HEK293T (cell line): ENCODE data around the gene CDH5.

Source experiments
- ARNT ChIP-seq: fragments of 450-650 bp; IDR thresholded peaks from 2 replicates; pipeline ENCODE4 v1.6.1; 2017; ENCODE audit warnings: mild to moderate bottlenecking
- BHLHE40 ChIP-seq: fragments of 450-650 bp; IDR thresholded peaks from 2 replicates; pipeline ENCODE4 v1.6.1; 2016; ENCODE audit warnings: mild to moderate bottlenecking, moderate library complexity, borderline replicate concordance
- ELF4 ChIP-seq: fragments of 450-650 bp; IDR thresholded peaks from 2 replicates; pipeline ENCODE4 v1.6.1; 2017; ENCODE audit warnings: antibody characterized with exemption
- FOXA1 ChIP-seq: fragments of 450-650 bp; IDR thresholded peaks from 2 replicates; pipeline ENCODE4 v1.6.1; 2016; ENCODE audit warnings: mild to moderate bottlenecking
- FOXK2 ChIP-seq: fragments of 450-650 bp; IDR thresholded peaks from 2 replicates; pipeline ENCODE4 v1.6.1; 2016; ENCODE audit warnings: mild to moderate bottlenecking
- FOXM1 ChIP-seq: fragments of 450-650 bp; IDR thresholded peaks from 2 replicates; pipeline ENCODE4 v1.6.1; 2017; ENCODE audit warnings: mild to moderate bottlenecking, borderline replicate concordance
- L3MBTL2 ChIP-seq: fragments of 450-650 bp; conservative IDR thresholded peaks from 2 replicates; pipeline ENCODE4 v1.6.1; 2016; ENCODE audit warnings: mild to moderate bottlenecking
- LEF1 ChIP-seq: fragments of 450-650 bp; IDR thresholded peaks from 2 replicates; pipeline ENCODE4 v1.6.1; 2017; ENCODE audit warnings: mild to moderate bottlenecking, borderline replicate concordance
- NFRKB ChIP-seq: fragments of 450-650 bp; IDR thresholded peaks from 2 replicates; pipeline ENCODE4 v1.6.1; 2016; ENCODE audit warnings: mild to moderate bottlenecking, moderate library complexity
- PKNOX1 ChIP-seq: fragments of 450-650 bp; IDR thresholded peaks from 2 replicates; pipeline ENCODE4 v1.6.1; 2016
- SP1 ChIP-seq: fragments of 450-650 bp; IDR thresholded peaks from 2 replicates; pipeline ENCODE4 v1.6.1; 2017
- SUZ12 ChIP-seq: fragments of 450-650 bp; IDR thresholded peaks from 2 replicates; pipeline ENCODE4 v1.6.1; 2016; ENCODE audit warnings: mild to moderate bottlenecking
- TARDBP ChIP-seq: fragments of 450-650 bp; IDR thresholded peaks from 2 replicates; pipeline ENCODE4 v1.6.1; 2016

GRCh38 chr16:66429290-66429962, 62.9 kb downstream of the CDH5 start:
- TF ChIP-seq BHLHE40 (no peak), ARNT (no peak), SP1 (no peak), SUZ12 (no peak), NFRKB (no peak), PKNOX1 (no peak), TARDBP (no peak), FOXM1 (no peak), ELF4 (no peak), FOXA1 (no peak), FOXK2 (no peak), L3MBTL2 (no peak), LEF1 (no peak)
